ENCODE measurements around the gene TMEM44. TPM values are rescaled to one million over a fixed set of nuclear protein-coding genes. Genes with fewer than 3 reads are reported as not detected.
"Not testable (repeated sequence)": the region's sequence is repeated elsewhere in the genome, so short reads cannot be mapped to it uniquely, and the experiment has no call there.

The TMEM44 gene
- total RNA-seq, 1 donor from 2014 or later, result 3.3 TPM

DNA sequence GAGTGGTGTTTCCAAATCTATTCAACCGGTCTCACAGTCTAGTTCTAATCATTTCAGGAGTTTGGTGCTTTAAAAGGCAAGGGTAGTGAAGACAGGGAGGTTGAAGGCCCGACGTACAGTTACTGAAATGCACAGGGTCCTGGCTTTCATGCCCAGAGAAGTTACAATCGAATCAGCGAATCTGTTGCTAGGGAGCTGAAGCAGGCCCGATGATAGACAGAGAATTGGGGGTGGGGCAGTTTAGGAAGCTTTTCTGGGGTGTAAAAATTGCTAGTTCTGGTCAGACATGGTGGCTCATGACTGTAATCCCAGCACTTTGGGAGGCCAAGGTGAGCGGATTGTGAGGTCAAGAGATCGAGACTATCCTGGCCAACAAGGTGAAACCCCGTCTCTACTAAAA, 83.4 kb downstream of the TMEM44 start:
- ChIA-PET CTCF (no interaction called here), POLR2A (no interaction called here)
- intact Hi-C loops (cut with micrococcal nuclease), result no loop called here
- Mint-ChIP-seq H3K4me1 (no peaks in the 10 kb centered on the region), H3K4me3 (no peak overlapping the region), H3K36me3 (ENCODE audit: low read depth) (no peaks in the 10 kb centered on the region), H3K9me3 (peaks cover 6% of the 10 kb centered on the region), H3K27ac (no peak overlapping the region), H3K27me3 (peaks cover 9% of the 10 kb centered on the region)
- TF ChIP-seq, protein P1, sequence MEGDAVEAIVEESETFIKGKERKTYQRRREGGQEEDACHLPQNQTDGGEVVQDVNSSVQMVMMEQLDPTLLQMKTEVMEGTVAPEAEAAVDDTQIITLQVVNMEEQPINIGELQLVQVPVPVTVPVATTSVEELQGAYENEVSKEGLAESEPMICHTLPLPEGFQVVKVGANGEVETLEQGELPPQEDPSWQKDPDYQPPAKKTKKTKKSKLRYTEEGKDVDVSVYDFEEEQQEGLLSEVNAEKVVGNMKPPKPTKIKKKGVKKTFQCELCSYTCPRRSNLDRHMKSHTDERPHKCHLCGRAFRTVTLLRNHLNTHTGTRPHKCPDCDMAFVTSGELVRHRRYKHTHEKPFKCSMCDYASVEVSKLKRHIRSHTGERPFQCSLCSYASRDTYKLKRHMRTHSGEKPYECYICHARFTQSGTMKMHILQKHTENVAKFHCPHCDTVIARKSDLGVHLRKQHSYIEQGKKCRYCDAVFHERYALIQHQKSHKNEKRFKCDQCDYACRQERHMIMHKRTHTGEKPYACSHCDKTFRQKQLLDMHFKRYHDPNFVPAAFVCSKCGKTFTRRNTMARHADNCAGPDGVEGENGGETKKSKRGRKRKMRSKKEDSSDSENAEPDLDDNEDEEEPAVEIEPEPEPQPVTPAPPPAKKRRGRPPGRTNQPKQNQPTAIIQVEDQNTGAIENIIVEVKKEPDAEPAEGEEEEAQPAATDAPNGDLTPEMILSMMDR (IDR thresholded peaks at IDR 0.05), result no peak
- ATAC-seq (ENCODE audit: low read depth) (no peak), DNase-seq (no peak)

DNA sequence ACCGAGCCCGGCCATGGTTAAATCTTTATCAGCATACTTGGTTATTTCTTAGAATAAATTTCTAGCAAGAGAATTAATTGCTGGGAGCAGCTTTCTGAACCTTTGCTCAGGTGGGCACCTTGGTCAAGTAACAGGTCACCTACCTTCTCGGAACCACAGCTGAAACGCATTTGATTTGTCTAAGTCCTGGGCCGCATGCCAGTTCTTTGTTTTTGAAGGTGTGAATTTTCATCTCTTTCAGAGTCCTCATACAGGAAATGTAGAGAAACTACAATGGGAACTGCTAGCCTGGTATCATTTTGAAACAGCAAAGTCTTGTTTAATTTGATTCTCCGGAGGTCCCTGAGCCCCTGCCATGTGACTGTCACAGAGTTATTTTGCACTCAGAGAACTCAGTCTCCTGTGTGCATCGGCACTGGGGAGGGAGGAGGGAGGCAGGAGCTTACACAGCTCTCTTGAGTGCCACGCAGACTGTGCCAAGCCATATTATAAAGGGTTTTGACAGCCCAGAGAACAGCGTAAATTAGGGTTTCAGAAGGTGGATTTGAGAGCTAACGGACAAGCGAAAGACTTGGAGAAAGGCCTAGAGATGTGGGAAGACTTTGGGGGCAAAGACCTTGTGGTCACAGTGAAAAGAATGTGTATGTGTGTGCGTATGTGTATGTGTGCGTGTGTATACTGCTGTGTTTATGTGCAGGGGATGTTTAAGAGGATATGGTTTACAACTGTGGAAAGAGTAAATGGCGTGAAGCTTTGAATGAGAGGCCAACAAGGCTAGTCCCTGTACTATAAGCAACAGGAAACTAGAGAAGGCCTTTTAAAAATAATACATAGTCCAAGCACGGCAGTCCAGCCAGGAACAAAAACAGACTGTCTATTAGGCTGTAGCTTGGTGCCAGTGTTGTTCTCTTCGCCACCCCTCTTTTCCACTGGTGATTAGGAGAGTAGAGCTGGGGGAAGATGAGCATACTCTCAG, 84.6 kb downstream of the TMEM44 start:
- intact Hi-C loops (cut with micrococcal nuclease), result no loop called here
- Mint-ChIP-seq H3K27ac (no peak overlapping the region), H3K4me1 (no peaks in the 10 kb centered on the region), H3K27me3 (peaks cover 9% of the 10 kb centered on the region), H3K36me3 (ENCODE audit: low read depth) (no peaks in the 10 kb centered on the region), H3K4me3 (no peak overlapping the region), H3K9me3 (peaks cover 6% of the 10 kb centered on the region)
- TF ChIP-seq, protein P1 (IDR thresholded peaks at IDR 0.05), result no peak
- ChIA-PET CTCF (no interaction called here), POLR2A (no interaction called here)
- DNase-seq, result no peak
- ATAC-seq (ENCODE audit: low read depth), result no peak

DNA sequence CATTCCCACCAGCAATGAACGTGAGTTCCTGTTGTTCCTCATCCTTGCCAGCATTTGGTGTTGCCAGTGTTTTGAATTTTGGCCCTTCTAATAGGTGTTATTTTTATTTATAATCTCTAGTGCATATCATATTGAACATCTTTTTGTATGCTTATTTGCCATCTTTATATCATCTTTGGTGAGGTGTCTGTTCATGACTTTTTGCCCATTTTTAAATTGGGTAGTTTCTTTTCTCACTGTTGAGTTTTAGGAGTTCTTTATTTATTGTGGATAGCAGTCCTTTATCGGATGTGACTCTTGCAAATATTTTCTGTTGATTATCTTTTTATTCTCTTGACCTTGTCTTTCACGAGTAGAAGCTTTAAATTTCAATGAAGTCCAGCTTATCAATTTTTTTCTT, 86.2 kb downstream of the TMEM44 start:
- H3K27me3 Mint-ChIP-seq, result peaks cover 4% of the 10 kb centered on the region
- no peak overlapping the region for H3K27ac Mint-ChIP-seq
- CTCF ChIA-PET, result interaction anchor here (1.1 kb wide), 1 partner anchor 75 kb away, joined by 3 read pairs; no protein-coding TSS in a partner anchor
- no peak for ATAC-seq (ENCODE audit: low read depth)
- POLR2A ChIA-PET, result no interaction called here
- no peaks in the 10 kb centered on the region for H3K36me3 Mint-ChIP-seq (ENCODE audit: low read depth)
- no peak overlapping the region for H3K4me3 Mint-ChIP-seq
- TF ChIP-seq, protein P1 (IDR thresholded peaks at IDR 0.05), result no peak
- no peak for DNase-seq
- H3K9me3 Mint-ChIP-seq, result peaks cover 6% of the 10 kb centered on the region
- H3K4me1 Mint-ChIP-seq, result no peaks in the 10 kb centered on the region
- intact Hi-C loops (cut with micrococcal nuclease), result no loop called here

DNA sequence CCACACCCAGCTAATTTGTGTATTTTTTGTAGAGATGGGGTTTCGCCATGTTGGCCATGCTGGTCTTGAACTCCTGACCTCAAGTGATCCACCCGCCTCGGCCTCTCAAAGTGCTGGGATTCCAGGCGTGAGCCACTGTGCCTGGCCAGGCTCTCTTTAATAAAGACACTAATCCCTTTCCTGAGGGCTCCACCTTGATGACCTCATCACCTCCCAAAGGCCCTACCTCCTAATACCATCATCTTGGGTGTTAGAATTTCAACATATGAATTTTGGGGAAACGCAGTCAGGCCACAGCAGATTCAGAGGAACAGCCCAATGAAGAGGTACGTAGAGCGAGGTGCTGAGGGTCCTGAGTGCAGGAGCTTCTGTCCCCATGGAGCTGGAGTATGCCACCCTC, 87.7 kb downstream of the TMEM44 start:
- H3K9me3 Mint-ChIP-seq; ATAC-seq (ENCODE audit: low read depth); intact Hi-C loops (cut with micrococcal nuclease); POLR2A ChIA-PET; CTCF ChIA-PET; H3K4me3 Mint-ChIP-seq; H3K27ac Mint-ChIP-seq; DNase-seq; H3K27me3 Mint-ChIP-seq; H3K4me1 Mint-ChIP-seq; H3K36me3 Mint-ChIP-seq (ENCODE audit: low read depth): not testable (repeated sequence)

DNA sequence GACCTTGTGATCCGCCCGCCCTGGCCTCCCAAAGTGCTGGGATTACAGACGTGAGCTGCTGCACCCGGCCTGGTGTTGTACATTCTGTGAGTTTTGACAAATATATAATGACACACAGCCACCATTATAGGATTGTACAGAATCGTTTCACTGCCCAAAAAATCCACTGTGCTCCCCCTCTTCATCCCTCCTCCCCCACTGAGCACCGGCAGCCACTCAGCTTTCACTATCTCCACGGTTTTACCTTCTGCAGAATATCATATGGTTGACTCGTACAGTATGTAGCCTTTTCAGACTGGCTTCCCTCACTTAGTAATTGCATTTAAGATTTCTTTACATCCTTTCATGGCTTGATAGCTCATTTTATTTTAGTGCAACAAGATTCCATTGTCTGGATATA, 89.7 kb downstream of the TMEM44 start:
- H3K27ac Mint-ChIP-seq, result no peak overlapping the region
- ChIA-PET CTCF (no interaction called here), POLR2A (no interaction called here)
- H3K4me1 Mint-ChIP-seq, result peaks cover 3% of the 10 kb centered on the region
- ATAC-seq (ENCODE audit: low read depth) (no peak), DNase-seq (no peak)
- H3K4me3 Mint-ChIP-seq, result no peak overlapping the region
- H3K36me3 Mint-ChIP-seq (ENCODE audit: low read depth), result no peaks in the 10 kb centered on the region
- H3K9me3 Mint-ChIP-seq, result peaks cover 6% of the 10 kb centered on the region
- no peaks in the 10 kb centered on the region for H3K27me3 Mint-ChIP-seq
- TF ChIP-seq, protein P1 (IDR thresholded peaks at IDR 0.05), result no peak
- intact Hi-C loops (cut with micrococcal nuclease), result no loop called here
